Measurements from ENCODE around the gene ARHGAP42.

ARHGAP42 gene

DNA sequence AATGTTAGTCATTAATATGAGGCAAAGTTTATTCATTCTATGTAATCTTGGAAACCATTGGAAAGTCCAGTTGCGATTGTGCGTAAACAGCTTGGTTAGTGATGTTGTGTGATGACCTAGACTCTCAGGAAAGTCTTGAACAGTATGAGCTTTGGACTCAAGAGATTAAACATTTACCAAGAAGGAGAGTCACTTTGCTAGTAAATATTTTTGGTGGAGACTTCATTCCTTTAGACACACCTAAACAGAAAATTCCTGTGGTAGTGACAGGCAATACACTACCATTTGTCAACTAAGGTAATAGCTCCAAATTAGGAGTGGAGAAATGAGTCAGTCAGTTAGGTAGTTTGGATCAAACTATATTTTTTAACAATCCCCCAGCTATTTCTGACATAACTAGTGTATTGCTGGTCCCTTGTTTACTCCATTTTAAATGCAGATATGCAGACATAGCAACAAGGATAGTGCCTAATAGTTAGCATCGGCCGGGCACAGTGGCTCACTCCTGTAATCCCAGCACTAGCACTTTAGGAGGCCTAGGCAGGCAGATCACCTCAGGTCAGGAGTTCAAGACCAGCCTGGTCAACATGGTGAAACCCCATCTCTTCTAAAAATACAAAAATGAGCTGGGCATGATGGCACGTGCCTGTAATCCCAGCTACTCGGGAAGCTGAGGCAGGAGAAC, 89.3 kb downstream of the ARHGAP42 start:
- Histone ChIP-seq H3K36me3 (no peaks in the 10 kb centered on the region; the same call in 1 of the 2 replicates), H3K27me3 (ENCODE audit: insufficient read depth, low read depth, severe bottlenecking) (no peaks in the 10 kb centered on the region), H3K27ac (no peak overlapping the region), H3K9me3 (ENCODE audit: severe bottlenecking) (no peaks in the 10 kb centered on the region), H3K4me3 (ENCODE audit: low read depth, low read length) (no peak overlapping the region)
- TF ChIP-seq, protein P1, sequence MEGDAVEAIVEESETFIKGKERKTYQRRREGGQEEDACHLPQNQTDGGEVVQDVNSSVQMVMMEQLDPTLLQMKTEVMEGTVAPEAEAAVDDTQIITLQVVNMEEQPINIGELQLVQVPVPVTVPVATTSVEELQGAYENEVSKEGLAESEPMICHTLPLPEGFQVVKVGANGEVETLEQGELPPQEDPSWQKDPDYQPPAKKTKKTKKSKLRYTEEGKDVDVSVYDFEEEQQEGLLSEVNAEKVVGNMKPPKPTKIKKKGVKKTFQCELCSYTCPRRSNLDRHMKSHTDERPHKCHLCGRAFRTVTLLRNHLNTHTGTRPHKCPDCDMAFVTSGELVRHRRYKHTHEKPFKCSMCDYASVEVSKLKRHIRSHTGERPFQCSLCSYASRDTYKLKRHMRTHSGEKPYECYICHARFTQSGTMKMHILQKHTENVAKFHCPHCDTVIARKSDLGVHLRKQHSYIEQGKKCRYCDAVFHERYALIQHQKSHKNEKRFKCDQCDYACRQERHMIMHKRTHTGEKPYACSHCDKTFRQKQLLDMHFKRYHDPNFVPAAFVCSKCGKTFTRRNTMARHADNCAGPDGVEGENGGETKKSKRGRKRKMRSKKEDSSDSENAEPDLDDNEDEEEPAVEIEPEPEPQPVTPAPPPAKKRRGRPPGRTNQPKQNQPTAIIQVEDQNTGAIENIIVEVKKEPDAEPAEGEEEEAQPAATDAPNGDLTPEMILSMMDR (IDR thresholded peaks at IDR 0.05; ENCODE audit: low read depth, low read length), result no peak
- DNase-seq, result no peak

DNA sequence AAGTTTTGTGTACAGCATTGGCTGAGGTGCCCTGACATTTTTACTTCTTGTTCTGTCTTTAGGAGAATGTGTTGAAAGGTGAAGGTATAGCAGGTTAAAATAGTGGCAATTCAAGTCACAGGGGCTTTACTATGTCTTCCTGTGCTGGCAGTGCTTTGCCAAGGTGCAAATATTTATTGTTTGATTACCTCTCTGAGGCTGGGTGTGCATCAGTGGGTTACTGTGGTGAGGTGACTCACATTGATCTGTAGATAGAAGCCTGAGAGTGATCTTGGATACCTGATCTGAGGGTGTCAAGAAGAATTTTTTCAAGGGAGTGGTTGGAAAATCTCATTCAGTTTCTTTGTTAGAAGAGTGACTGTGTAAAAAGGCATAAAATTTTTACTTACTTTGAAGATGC, 90.0 kb downstream of the ARHGAP42 start:
- Histone ChIP-seq H3K9me3 (ENCODE audit: severe bottlenecking) (no peaks in the 10 kb centered on the region), H3K27ac (no peak overlapping the region), H3K4me3 (ENCODE audit: low read depth, low read length) (no peak overlapping the region), H3K27me3 (ENCODE audit: insufficient read depth, low read depth, severe bottlenecking) (no peaks in the 10 kb centered on the region), H3K36me3 (no peaks in the 10 kb centered on the region)
- TF ChIP-seq, protein P1 (IDR thresholded peaks at IDR 0.05; ENCODE audit: low read depth, low read length), result no peak
- DNase-seq, result no peak

DNA sequence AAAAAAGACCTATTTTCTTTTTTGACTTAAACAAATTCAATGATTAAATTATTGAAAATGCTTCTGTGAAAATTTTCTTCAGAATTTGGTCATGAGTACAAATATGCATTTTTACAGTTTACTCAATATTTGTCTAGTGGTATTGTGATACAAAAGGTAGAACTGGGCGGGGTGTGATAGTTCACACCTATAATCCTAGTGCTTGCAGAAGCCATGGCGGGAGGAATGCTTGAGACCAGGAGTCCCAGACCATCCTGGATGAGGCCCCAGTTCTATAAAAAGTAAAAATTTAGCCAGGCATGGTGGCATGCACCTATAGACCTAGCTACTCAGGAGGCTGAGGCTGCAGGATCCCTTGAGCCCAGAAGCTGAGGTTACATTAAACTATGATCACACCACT, 90.6 kb downstream of the ARHGAP42 start:
- no peak overlapping the region for H3K27ac ChIP-seq
- no peaks in the 10 kb centered on the region for H3K27me3 ChIP-seq (ENCODE audit: insufficient read depth, low read depth, severe bottlenecking)
- TF ChIP-seq, protein P1 (IDR thresholded peaks at IDR 0.05; ENCODE audit: low read depth, low read length), result no peak
- H3K36me3 ChIP-seq, result no peaks in the 10 kb centered on the region
- H3K4me3 ChIP-seq (ENCODE audit: low read depth, low read length), result no peak overlapping the region
- DNase-seq, result no peak
- no peaks in the 10 kb centered on the region for H3K9me3 ChIP-seq (ENCODE audit: severe bottlenecking)

DNA sequence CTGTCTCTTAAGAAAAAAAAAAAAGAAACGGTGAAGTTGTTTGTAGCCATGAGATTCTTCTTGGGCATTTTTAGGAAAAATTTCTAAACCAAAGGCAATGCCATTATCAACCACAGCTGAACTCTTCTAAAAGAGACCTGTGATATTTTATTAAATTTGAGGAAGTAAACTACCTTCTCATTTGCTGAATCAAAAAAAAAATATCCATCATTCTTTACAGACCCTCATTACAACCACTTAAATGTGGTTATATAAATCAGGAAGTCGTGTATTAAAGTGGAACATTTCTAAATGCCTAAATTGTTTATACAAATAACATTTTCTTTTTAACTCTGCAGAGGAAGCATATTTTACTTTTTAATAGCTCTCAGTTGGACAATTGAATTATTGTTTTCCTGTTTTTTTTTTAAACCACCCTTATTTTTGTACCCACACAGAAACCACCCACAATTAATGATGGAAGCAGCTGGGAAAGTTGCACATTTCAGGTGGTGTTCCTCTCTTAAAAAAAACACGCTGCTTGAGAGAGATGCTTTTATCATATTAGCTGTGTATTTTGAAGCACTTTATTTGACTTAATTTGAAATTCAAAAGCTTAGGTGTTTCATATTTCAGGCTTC, 91.2 kb downstream of the ARHGAP42 start:
- TF ChIP-seq, protein P1 (IDR thresholded peaks at IDR 0.05; ENCODE audit: low read depth, low read length), result no peak
- H3K27ac ChIP-seq, result no peak overlapping the region
- H3K36me3 ChIP-seq, result no peaks in the 10 kb centered on the region
- H3K27me3 ChIP-seq (ENCODE audit: insufficient read depth, low read depth, severe bottlenecking), result no peaks in the 10 kb centered on the region
- no peak overlapping the region for H3K4me3 ChIP-seq (ENCODE audit: low read depth, low read length)
- DNase-seq, result no peak
- no peaks in the 10 kb centered on the region for H3K9me3 ChIP-seq (ENCODE audit: severe bottlenecking)

DNA sequence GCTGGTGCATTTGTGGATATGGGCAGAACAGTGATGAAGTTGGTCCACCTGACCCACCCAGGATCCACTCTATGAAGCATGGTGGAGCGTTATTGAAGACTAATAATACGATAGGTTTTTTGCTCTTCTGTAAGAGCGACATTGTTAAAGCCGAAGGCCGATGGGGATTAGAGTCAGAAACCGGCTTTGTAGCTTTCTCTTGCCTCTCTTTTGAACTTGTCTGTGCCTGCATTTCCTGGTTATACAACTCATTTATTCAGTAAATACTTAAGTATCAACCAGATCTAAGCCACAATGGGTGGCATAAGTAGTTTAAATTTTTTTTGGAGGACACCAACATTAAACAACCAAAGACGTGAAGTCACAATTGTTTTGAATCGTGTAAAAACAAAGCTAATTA, 93.4 kb downstream of the ARHGAP42 start:
- Histone ChIP-seq H3K36me3 (no peaks in the 10 kb centered on the region), H3K27ac (no peak overlapping the region), H3K4me3 (ENCODE audit: low read depth, low read length) (no peak overlapping the region), H3K9me3 (ENCODE audit: severe bottlenecking) (no peaks in the 10 kb centered on the region), H3K27me3 (ENCODE audit: insufficient read depth, low read depth, severe bottlenecking) (no peaks in the 10 kb centered on the region)
- TF ChIP-seq, protein P1 (IDR thresholded peaks at IDR 0.05; ENCODE audit: low read depth, low read length), result no peak
- no peak for DNase-seq
